ENCODE results near the gene ABLIM3.

The ABLIM3 gene

GRCh38 chr5:149256451-149256850 is 115.2 kb downstream of the ABLIM3 start:
- Histone ChIP-seq H3K27me3 (replicated peaks; ENCODE audit: insufficient read depth, low read length) (no peaks in the 10 kb centered on the region), H3K79me2 (ENCODE audit: low read length) (no peaks in the 10 kb centered on the region), H3K9me2 (replicated peaks; ENCODE audit: insufficient read depth, low read length) (no peaks in the 10 kb centered on the region), H3F3A (ENCODE audit: insufficient read depth, low read length) (no peaks in the 10 kb centered on the region), H3K27ac (ENCODE audit: low read length) (no peak overlapping the region), H3K9me3 (replicated peaks; ENCODE audit: insufficient read depth, low read length) (no peaks in the 10 kb centered on the region), H3K4me3 (ENCODE audit: low read length) (no peak overlapping the region), H3K36me3 (replicated peaks; ENCODE audit: insufficient read depth, low read length) (no peaks in the 10 kb centered on the region), H4K20me1 (ENCODE audit: insufficient read depth, low read length) (no peaks in the 10 kb centered on the region), H2AFZ (ENCODE audit: low read length) (no peak overlapping the region), H3K4me1 (ENCODE audit: low read length) (no peaks in the 10 kb centered on the region), H3K4me2 (ENCODE audit: low read depth, low read length) (no peak overlapping the region), H3K9ac (ENCODE audit: low read length) (no peak overlapping the region)
- TF ChIP-seq EZH2phosphoT487 (IDR thresholded peaks at IDR 0.05; ENCODE audit: low read length) (no peak), CTCF (IDR thresholded peaks at IDR 0.05; ENCODE audit: low read length) (no peak), EZH2 (optimal IDR thresholded peaks at IDR 0.05; ENCODE audit: low read depth, low read length) (no peak)
- DNase-seq = no peak

GRCh38 chr5:149257131-149257530 is 115.8 kb downstream of the ABLIM3 start:
- H2AFZ ChIP-seq (ENCODE audit: low read length) = no peak overlapping the region
- no peak for TF ChIP-seq CTCF (IDR thresholded peaks at IDR 0.05; ENCODE audit: low read length)
- no peak for TF ChIP-seq EZH2phosphoT487 (IDR thresholded peaks at IDR 0.05; ENCODE audit: low read length)
- no peak for TF ChIP-seq EZH2 (optimal IDR thresholded peaks at IDR 0.05; ENCODE audit: low read depth, low read length)
- no peak overlapping the region for H3K4me2 ChIP-seq (ENCODE audit: low read depth, low read length)
- H3K36me3 ChIP-seq (replicated peaks; ENCODE audit: insufficient read depth, low read length) = no peaks in the 10 kb centered on the region
- no peaks in the 10 kb centered on the region for H4K20me1 ChIP-seq (ENCODE audit: insufficient read depth, low read length)
- H3K4me3 ChIP-seq (ENCODE audit: low read length) = no peak overlapping the region
- no peak overlapping the region for H3K9ac ChIP-seq (ENCODE audit: low read length)
- H3K79me2 ChIP-seq (ENCODE audit: low read length) = no peaks in the 10 kb centered on the region
- no peaks in the 10 kb centered on the region for H3K9me3 ChIP-seq (replicated peaks; ENCODE audit: insufficient read depth, low read length)
- DNase-seq = no peak
- no peaks in the 10 kb centered on the region for H3F3A ChIP-seq (ENCODE audit: insufficient read depth, low read length)
- H3K27ac ChIP-seq (ENCODE audit: low read length) = no peak overlapping the region
- H3K4me1 ChIP-seq (ENCODE audit: low read length) = no peaks in the 10 kb centered on the region
- no peaks in the 10 kb centered on the region for H3K9me2 ChIP-seq (replicated peaks; ENCODE audit: insufficient read depth, low read length)
- H3K27me3 ChIP-seq (replicated peaks; ENCODE audit: insufficient read depth, low read length) = no peaks in the 10 kb centered on the region

GRCh38 chr5:149257889-149258705 is 116.8 kb downstream of the ABLIM3 start:
- H4K20me1 ChIP-seq (ENCODE audit: insufficient read depth, low read length) = no peaks in the 10 kb centered on the region
- no peaks in the 10 kb centered on the region for H3K9me2 ChIP-seq (replicated peaks; ENCODE audit: insufficient read depth, low read length)
- H3K4me1 ChIP-seq (ENCODE audit: low read length) = no peaks in the 10 kb centered on the region

More at GRCh38 chr5:149257889-149258705, 116.8 kb downstream of the ABLIM3 start:
- no peak overlapping the region for H3K4me2 ChIP-seq (ENCODE audit: low read depth, low read length)
- H2AFZ ChIP-seq (ENCODE audit: low read length) = no peak overlapping the region
- TF ChIP-seq EZH2 (optimal IDR thresholded peaks at IDR 0.05; ENCODE audit: low read depth, low read length) (no peak), EZH2phosphoT487 (IDR thresholded peaks at IDR 0.05; ENCODE audit: low read length) (no peak), CTCF (IDR thresholded peaks at IDR 0.05; ENCODE audit: low read length) (no peak)
- no peaks in the 10 kb centered on the region for H3K27me3 ChIP-seq (replicated peaks; ENCODE audit: insufficient read depth, low read length)
- no peak overlapping the region for H3K27ac ChIP-seq (ENCODE audit: low read length)
- H3F3A ChIP-seq (ENCODE audit: insufficient read depth, low read length) = no peaks in the 10 kb centered on the region
- no peaks in the 10 kb centered on the region for H3K9me3 ChIP-seq (replicated peaks; ENCODE audit: insufficient read depth, low read length)
- H3K9ac ChIP-seq (ENCODE audit: low read length) = no peak overlapping the region
- H3K36me3 ChIP-seq (replicated peaks; ENCODE audit: insufficient read depth, low read length) = no peaks in the 10 kb centered on the region
- H3K79me2 ChIP-seq (ENCODE audit: low read length) = no peaks in the 10 kb centered on the region
- no peak for DNase-seq
- H3K4me3 ChIP-seq (ENCODE audit: low read length) = no peak overlapping the region

All from MM.1S (cell line).